NB4 (cell line): ENCODE results near the gene TNFRSF8.

ENCODE experiments used
- CTCF ChIP-seq: IDR thresholded peaks from one replicate; pipeline ENCODE4 v1.5.1; 2012; ENCODE audit warnings: low read depth, low read length
- POLR2A ChIP-seq: IDR thresholded peaks from 2 replicates; pipeline ENCODE4 v1.6.1; 2011; ENCODE audit warnings: mild to moderate bottlenecking; ENCODE audit not compliant: insufficient read length; ENCODE audit errors: extremely low read depth

GRCh38 chr1:12087797-12088314 lies 24.8 kb downstream of the TNFRSF8 start:
- TF ChIP-seq POLR2A, result no peak
- no peak for TF ChIP-seq CTCF
